Ascending aorta (tissue), 2 donors: Measurements from ENCODE around the gene CTIF. TPM values are rescaled to one million over a fixed set of nuclear protein-coding genes. Genes with fewer than 3 reads are reported as not detected.

Experiments used
- DNase-seq, 2 donors: peaks; one replicate each; pipeline ENCODE4 v3.0.0-alpha.2; 2019; ENCODE audit warnings: low spot score in 2 of 2
- H3K27ac ChIP-seq, 2 donors: fragments of 200-600 bp; sonication (generic); one replicate each; pipeline ENCODE4 v1.5.1; 2016 to 2017; ENCODE audit warnings: mild to moderate bottlenecking in 1 of 2
- H3K27me3 ChIP-seq: fragments of 200-600 bp; sonication (generic); one replicate; pipeline ENCODE4 v1.5.1; 2017
- H3K36me3 ChIP-seq, 2 donors: fragments of 200-600 bp; sonication (generic); one replicate each; pipeline ENCODE4 v1.5.1; 2016
- H3K4me1 ChIP-seq, 2 donors: fragments of 200-600 bp; sonication (generic); one replicate each; pipeline ENCODE4 v1.5.1; 2016 to 2017; ENCODE audit warnings: mild to moderate bottlenecking in 1 of 2
- H3K4me3 ChIP-seq, 2 donors: fragments of 200-600 bp; sonication (generic); one replicate each; pipeline ENCODE4 v1.5.1; 2016 to 2017; ENCODE audit warnings: mild to moderate bottlenecking in 1 of 2
- H3K9me3 ChIP-seq, 2 donors: fragments of 200-600 bp; sonication (generic); one replicate each; pipeline ENCODE4 v1.5.1; 2016
- CTCF ChIP-seq, 3 experiments: fragments of 200-600 bp in 2 of 3; fragments of 450-650 bp in 1 of 3; sonication (generic) in 2 of 3; IDR thresholded peaks; one replicate each; pipeline ENCODE4 v1.5.1; 2016 to 2019; ENCODE audit warnings: antibody characterized with exemption in 3 of 3, mild to moderate bottlenecking in 1 of 3, moderate library complexity in 1 of 3
- intact Hi-C: fragments of 100-400 bp; cut with DNase I; formaldehyde crosslinking; loops from one replicate; pipeline ENCODE4 v1.15.1; 2023
- total RNA-seq: library from RNA; depleted of rRNA; stranded (reverse); fragments of >200 nt; gene quantifications from one replicate; pipeline ENCODE4 v1.1.0, GENCODE V29; 2016

CTIF gene
- total RNA-seq, 1 donor from 2014 or later = 55.3 TPM

DNA sequence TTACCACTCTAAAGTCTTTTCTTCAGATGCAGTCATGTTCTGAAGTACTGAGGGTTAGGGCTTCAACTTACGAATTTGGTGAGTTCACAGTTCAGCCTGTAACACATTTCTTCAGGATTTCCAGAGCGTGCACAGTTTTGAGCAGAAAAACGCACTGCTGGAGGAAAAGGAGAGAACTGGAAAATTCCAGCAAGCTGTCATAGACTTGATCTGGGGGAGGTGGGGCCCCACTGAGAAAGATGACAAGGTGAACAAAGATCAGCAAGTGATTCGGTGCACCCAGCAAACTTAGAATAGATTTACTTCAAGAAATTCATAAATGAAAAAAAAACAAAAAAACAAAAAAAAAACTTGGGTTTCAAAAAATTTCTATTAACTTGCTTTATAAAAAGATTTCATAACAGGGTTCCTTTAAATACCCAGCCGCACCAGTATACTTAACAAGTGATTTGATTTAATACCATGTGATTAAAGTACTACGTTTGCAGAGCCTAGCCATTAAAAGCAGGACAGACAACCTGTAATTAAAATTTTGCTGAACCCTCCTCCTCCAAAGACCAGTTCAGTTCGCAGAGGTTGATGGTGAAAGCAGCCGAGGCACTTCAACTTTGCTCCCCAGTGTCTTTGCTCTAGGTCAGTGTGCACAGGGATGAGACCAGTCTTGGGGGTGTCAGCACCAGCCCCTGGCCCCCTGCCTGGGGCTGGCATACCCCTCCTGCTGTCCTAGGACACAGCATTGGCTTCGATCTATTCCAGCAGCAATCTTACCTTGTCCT lies 30.5 kb downstream of the CTIF start:
- Histone ChIP-seq H3K36me3 (no peaks in the 10 kb centered on the region), H3K4me1 (peaks cover 6 to 14% of the 10 kb centered on the region in 2 donors), H3K27ac (no peak overlapping the region), H3K9me3 (no peaks in the 10 kb centered on the region), H3K27me3 (no peaks in the 10 kb centered on the region), H3K4me3 (no peak overlapping the region)
- intact Hi-C loops = no loop called here
- no peak for TF ChIP-seq CTCF (IDR thresholded peaks at IDR 0.05)
- no peak for DNase-seq

DNA sequence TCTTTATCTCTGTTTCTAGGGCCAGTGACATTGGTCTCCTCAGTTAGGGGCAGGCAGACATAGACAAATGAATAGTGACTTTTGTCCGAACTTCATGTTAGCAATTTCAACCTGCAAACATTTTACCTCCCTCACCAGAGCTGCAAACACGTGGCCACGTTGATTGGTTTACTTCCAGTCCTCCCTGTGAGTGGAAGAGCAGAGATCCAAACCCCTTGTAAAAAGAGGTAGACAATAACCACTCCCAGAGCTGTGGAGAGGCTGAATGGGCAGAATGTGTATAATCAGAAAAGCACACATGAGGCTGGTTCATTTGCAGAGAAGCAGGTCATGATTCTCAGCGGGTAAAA lies 31.1 kb downstream of the CTIF start:
- H3K27ac ChIP-seq = peak overlapping the region; percentile 2 to 23
- no peak for TF ChIP-seq CTCF (IDR thresholded peaks at IDR 0.05)
- no peak for DNase-seq
- H3K36me3 ChIP-seq = no peaks in the 10 kb centered on the region
- intact Hi-C loops = loop anchor here (5.0 kb wide), 1 partner anchor 33 kb away; the partner anchor contains the start of gene CTIF
- no peaks in the 10 kb centered on the region for H3K9me3 ChIP-seq
- peaks cover 6 to 14% of the 10 kb centered on the region in 2 donors for H3K4me1 ChIP-seq
- no peak overlapping the region for H3K4me3 ChIP-seq
- H3K27me3 ChIP-seq = no peaks in the 10 kb centered on the region

GRCh38 chr18:48570313-48570712 lies 31.5 kb downstream of the CTIF start:
- no peak for TF ChIP-seq CTCF (IDR thresholded peaks at IDR 0.05)
- Histone ChIP-seq H3K27ac (peak overlapping the region; percentile 2 to 23), H3K4me3 (no peak overlapping the region), H3K4me1 (peaks cover 6 to 15% of the 10 kb centered on the region in 2 donors), H3K9me3 (no peaks in the 10 kb centered on the region), H3K27me3 (no peaks in the 10 kb centered on the region), H3K36me3 (no peaks in the 10 kb centered on the region)
- DNase-seq = no peak
- intact Hi-C loops = loop anchor here (5.0 kb wide), 1 partner anchor 33 kb away; the partner anchor contains the start of gene CTIF

DNA sequence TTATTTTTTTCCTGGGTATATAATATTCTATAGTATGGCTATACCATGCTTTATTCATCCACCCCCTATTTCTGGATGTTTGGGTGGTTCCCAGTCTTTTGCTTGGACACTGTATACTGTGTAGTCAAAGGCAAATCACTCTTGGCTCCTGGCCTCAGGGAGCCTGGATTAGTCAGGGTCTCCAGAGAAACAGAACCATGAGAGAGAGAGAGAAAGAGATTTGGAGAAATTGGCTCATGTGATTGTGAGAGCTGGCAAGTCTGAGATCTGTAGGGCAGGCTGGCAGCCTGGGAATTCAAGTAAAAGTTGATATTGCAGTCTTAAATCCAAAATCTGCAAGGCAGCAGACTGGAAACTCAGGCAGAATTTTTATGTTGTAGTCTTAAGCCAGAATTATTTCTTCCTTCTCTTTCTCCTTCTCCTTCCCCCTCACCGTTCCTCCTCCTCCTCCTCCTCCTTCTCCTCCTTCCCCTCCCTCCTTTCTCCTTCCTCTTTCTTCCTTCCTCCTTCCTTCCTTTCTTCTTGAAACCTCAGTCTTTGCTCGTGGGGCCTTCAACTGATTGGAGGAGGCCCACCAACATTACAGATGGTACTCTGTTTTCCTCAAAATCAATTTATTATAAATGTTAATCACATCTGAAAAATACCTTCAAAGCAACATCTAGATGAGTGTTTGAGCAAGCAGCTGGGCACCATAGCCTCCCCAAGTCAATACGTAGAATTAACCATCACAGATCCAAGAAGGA lies 33.0 kb downstream of the CTIF start:
- Histone ChIP-seq H3K4me1 (peaks cover 6 to 30% of the 10 kb centered on the region in 2 donors), H3K4me3 (no peak overlapping the region), H3K36me3 (no peaks in the 10 kb centered on the region), H3K9me3 (no peaks in the 10 kb centered on the region), H3K27ac (peak overlapping the region; percentile 5 to 34), H3K27me3 (no peaks in the 10 kb centered on the region)
- intact Hi-C loops = loop anchor here (5.0 kb wide), 1 partner anchor 35 kb away; the partner anchor contains the start of gene CTIF
- no peak for TF ChIP-seq CTCF (IDR thresholded peaks at IDR 0.05)
- DNase-seq = no peak

GRCh38 chr18:48572402-48573126 lies 33.7 kb downstream of the CTIF start:
- DNase-seq = no peak
- TF ChIP-seq CTCF (IDR thresholded peaks at IDR 0.05) = no peak
- H3K9me3 ChIP-seq = no peaks in the 10 kb centered on the region
- H3K27ac ChIP-seq = peak overlapping the region; percentile 34 to 39
- peaks cover 6 to 30% of the 10 kb centered on the region in 2 donors for H3K4me1 ChIP-seq
- intact Hi-C loops = loop anchor here (5.0 kb wide), 1 partner anchor 35 kb away; the partner anchor contains the start of gene CTIF
- H3K4me3 ChIP-seq = no peak overlapping the region
- H3K27me3 ChIP-seq = no peaks in the 10 kb centered on the region
- no peaks in the 10 kb centered on the region for H3K36me3 ChIP-seq
